Measurements from ENCODE around the gene CADM1. TPM values are rescaled to one million over a fixed set of nuclear protein-coding genes. Genes with fewer than 3 reads are reported as not detected.

Gene CADM1
- total and polyA plus RNA-seq, 5 donors from 2014 or later, result 3.6 to 11.3 (median 6.9) TPM

DNA sequence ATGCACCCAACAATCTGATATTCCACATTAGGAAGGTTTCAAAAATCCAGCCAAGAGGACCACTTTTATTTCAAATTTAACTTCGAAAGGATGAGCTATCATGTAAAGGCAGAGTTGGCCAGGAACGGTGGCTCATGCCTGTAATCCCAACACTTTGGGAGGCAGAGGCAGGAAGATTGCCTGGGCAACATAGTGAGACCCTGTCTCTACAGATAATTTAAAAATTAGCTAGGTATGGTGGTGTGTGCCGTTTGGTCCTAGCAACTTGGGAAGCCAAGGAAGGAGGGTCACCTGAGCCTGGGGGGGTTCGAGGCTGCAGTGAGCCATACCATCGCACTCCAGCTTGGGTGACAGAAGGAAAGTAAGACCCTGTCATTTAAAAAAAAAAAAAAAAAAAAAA lies 96.7 kb downstream of the CADM1 start:
- H3K9me3 Mint-ChIP-seq, result peaks cover 0 to 3% (median 0%) of the 10 kb centered on the region in 7 donors

DNA sequence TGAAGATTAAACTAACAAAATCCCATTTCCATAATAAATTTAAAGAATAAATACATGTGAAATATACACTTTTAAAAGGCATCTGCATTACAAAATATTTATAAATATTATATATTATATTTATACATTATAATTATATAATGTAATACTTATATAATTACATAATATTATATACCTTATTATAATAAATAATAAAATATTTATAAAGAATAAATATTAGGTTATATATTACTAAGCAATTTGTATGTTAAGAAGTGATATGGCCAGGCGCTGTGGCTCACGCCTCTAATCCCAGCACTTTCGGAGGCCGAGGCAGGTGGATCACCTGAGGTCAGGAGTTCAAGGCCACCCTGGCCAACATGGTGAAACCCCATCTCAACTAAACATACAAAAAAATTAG lies 97.8 kb downstream of the CADM1 start:
- H3K9me3 ChIP-seq (ENCODE audit: control insufficient read depth in 2 of 2, low read length in 2 of 2), result no peaks in the 10 kb centered on the region
- DNase-seq (no peak), ATAC-seq (ENCODE audit: low read depth in 2 of 2) (no peak)
- no peaks in the 10 kb centered on the region for H3K4me1 ChIP-seq (ENCODE audit: control insufficient read depth, insufficient read depth, low read length, poor library complexity, severe bottlenecking)
- no peak overlapping the region for H3K27ac ChIP-seq (ENCODE audit: insufficient read depth, low read length, poor library complexity, severe bottlenecking)
- Mint-ChIP-seq H3K9me3 (peaks cover 0 to 3% (median 0%) of the 10 kb centered on the region in 7 donors), H3K4me3 (no peak overlapping the region), H3K27ac (no peak overlapping the region), H3K36me3 (no peaks in the 10 kb centered on the region), H3K4me1 (peaks cover 0 to 6% (median 0%) of the 10 kb centered on the region in 4 donors), H3K27me3 (peaks cover 9% of the 10 kb centered on the region)
- no peaks in the 10 kb centered on the region for H3K27me3 ChIP-seq (ENCODE audit: control insufficient read depth, insufficient read depth, low read length)
- H3K36me3 ChIP-seq (ENCODE audit: control insufficient read depth, insufficient read depth, low read length), result no peaks in the 10 kb centered on the region
- H3K4me3 ChIP-seq (ENCODE audit: low read depth, low read length), result no peak overlapping the region

More for the DNA sequence above, 96.7 kb downstream of the CADM1 start:
- peaks cover 0 to 6% (median 0%) of the 10 kb centered on the region in 4 donors for H3K4me1 Mint-ChIP-seq
- H3K27ac Mint-ChIP-seq, result no peak overlapping the region
- no peaks in the 10 kb centered on the region for H3K36me3 Mint-ChIP-seq
- H3K4me1 ChIP-seq (ENCODE audit: control insufficient read depth, insufficient read depth, low read length, poor library complexity, severe bottlenecking), result no peaks in the 10 kb centered on the region
- H3K9me3 ChIP-seq (ENCODE audit: control insufficient read depth in 2 of 2, low read length in 2 of 2), result no peaks in the 10 kb centered on the region
- DNase-seq (no peak), ATAC-seq (ENCODE audit: low read depth in 2 of 2) (no peak)
- H3K27ac ChIP-seq (ENCODE audit: insufficient read depth, low read length, poor library complexity, severe bottlenecking), result no peak overlapping the region
- no peaks in the 10 kb centered on the region for H3K27me3 ChIP-seq (ENCODE audit: control insufficient read depth, insufficient read depth, low read length)
- no peaks in the 10 kb centered on the region for H3K36me3 ChIP-seq (ENCODE audit: control insufficient read depth, insufficient read depth, low read length)
- H3K27me3 Mint-ChIP-seq, result peaks cover 9% of the 10 kb centered on the region
- H3K4me3 ChIP-seq (ENCODE audit: low read depth, low read length), result no peak overlapping the region
- no peak overlapping the region for H3K4me3 Mint-ChIP-seq

DNA sequence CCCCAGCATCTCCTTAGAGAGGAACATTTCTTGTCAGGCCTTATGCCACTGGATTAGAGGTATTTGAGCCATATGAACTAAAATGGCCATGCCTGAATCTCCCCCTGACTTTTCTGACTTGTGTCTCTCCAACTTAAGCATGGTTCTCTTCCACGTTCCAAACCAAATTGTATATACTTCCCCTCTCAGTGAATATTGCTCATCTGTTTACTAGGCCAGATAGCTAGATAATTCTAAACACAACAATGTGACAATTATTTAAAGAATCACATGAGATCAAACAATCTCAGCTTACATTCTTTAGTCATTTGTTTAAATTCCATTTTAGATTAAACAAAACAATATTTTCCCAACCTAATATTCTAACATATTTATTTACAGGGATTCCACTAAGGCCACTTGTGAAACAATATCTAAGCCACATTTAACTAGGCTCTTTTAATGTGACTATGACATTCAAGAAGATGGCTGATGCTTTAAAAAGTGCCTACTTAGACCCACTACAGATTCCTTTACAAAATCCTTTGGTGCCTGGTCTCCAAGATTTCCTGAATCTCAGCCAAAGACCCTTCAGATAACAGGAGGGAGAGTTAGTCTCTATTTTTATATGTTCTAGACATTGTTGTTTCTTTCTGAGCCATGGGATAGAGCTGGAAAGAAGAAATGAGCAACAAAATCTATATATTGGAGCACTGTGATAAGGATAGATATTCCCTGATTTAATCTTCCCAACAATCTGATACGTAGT lies 105.7 kb downstream of the CADM1 start:
- H3K9me3 Mint-ChIP-seq, result peaks cover 0 to 5% (median 0%) of the 10 kb centered on the region in 7 donors
- Histone ChIP-seq H3K4me1 (ENCODE audit: control insufficient read depth, insufficient read depth, low read length, poor library complexity, severe bottlenecking) (no peaks in the 10 kb centered on the region), H3K27ac (ENCODE audit: insufficient read depth, low read length, poor library complexity, severe bottlenecking) (no peak overlapping the region), H3K4me3 (ENCODE audit: low read depth, low read length) (no peak overlapping the region), H3K9me3 (ENCODE audit: control insufficient read depth in 2 of 2, low read length in 2 of 2) (no peaks in the 10 kb centered on the region), H3K36me3 (ENCODE audit: control insufficient read depth, insufficient read depth, low read length) (no peaks in the 10 kb centered on the region), H3K27me3 (ENCODE audit: control insufficient read depth, insufficient read depth, low read length) (no peaks in the 10 kb centered on the region)
- H3K27me3 Mint-ChIP-seq, result peaks cover 9% of the 10 kb centered on the region
- no peak overlapping the region for H3K4me3 Mint-ChIP-seq
- no peaks in the 10 kb centered on the region for H3K36me3 Mint-ChIP-seq
- H3K27ac Mint-ChIP-seq, result no peak overlapping the region
- ATAC-seq (ENCODE audit: low read depth in 2 of 2), result no peak
- peaks cover 0 to 6% (median 0%) of the 10 kb centered on the region in 4 donors for H3K4me1 Mint-ChIP-seq
- no peak for DNase-seq

DNA sequence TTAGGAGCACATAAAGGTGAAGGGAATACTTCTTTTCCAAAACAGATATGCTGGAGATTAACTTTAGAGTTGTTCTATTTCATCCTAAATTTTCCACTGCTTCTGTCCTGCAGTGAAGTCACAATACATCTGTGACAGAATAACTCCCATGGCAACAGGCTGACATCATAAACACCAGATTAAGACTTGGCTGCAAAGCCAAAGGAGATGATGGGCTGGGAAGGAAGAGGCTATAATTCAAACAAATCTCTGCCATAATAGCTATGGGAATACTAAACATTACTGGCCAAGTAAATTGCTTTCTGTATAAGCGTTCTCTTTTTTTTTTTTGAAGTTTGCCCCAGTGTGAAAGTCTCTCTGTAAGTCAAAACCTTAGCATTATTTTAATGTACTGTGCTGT lies 107.7 kb downstream of the CADM1 start:
- Histone ChIP-seq H3K4me1 (ENCODE audit: control insufficient read depth, insufficient read depth, low read length, poor library complexity, severe bottlenecking) (no peaks in the 10 kb centered on the region), H3K4me3 (ENCODE audit: low read depth, low read length) (no peak overlapping the region), H3K36me3 (ENCODE audit: control insufficient read depth, insufficient read depth, low read length) (no peaks in the 10 kb centered on the region), H3K9me3 (ENCODE audit: control insufficient read depth in 2 of 2, low read length in 2 of 2) (no peaks in the 10 kb centered on the region), H3K27me3 (ENCODE audit: control insufficient read depth, insufficient read depth, low read length) (no peaks in the 10 kb centered on the region), H3K27ac (ENCODE audit: insufficient read depth, low read length, poor library complexity, severe bottlenecking) (no peak overlapping the region)
- Mint-ChIP-seq H3K9me3 (peaks cover 0 to 5% (median 0%) of the 10 kb centered on the region in 7 donors), H3K27me3 (peaks cover 9% of the 10 kb centered on the region), H3K4me3 (no peak overlapping the region), H3K36me3 (no peaks in the 10 kb centered on the region), H3K27ac (no peak overlapping the region), H3K4me1 (no peaks in the 10 kb centered on the region)
- no peak for DNase-seq
- no peak for ATAC-seq (ENCODE audit: low read depth in 2 of 2)

DNA sequence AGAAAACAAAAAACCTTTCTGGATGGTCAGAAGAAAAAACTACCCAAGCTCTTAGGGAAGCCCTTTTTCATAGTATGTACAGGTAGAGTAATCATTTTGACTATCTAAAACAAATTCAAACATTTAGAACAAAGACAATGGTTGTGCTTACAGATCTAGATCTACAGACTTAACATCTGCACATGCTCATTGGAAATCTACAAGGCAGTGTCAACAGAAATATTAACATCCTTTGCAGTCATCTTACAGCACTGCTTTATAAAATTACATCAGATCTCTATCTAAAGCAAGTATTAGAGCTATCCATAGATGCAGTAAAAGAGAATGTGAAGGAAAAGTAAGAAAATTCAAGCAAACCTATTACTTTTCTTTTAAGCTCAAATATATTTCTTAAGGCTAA lies 110.3 kb downstream of the CADM1 start:
- no peak for DNase-seq
- Histone ChIP-seq H3K4me3 (ENCODE audit: low read depth, low read length) (no peak overlapping the region), H3K27ac (ENCODE audit: insufficient read depth, low read length, poor library complexity, severe bottlenecking) (no peak overlapping the region), H3K36me3 (ENCODE audit: control insufficient read depth, insufficient read depth, low read length) (no peaks in the 10 kb centered on the region), H3K4me1 (ENCODE audit: control insufficient read depth, insufficient read depth, low read length, poor library complexity, severe bottlenecking) (no peaks in the 10 kb centered on the region), H3K27me3 (ENCODE audit: control insufficient read depth, insufficient read depth, low read length) (no peaks in the 10 kb centered on the region), H3K9me3 (ENCODE audit: control insufficient read depth in 2 of 2, low read length in 2 of 2) (no peaks in the 10 kb centered on the region)
- no peak overlapping the region for H3K27ac Mint-ChIP-seq
- no peak for ATAC-seq (ENCODE audit: low read depth in 2 of 2)
- H3K27me3 Mint-ChIP-seq, result peaks cover 16% of the 10 kb centered on the region
- H3K9me3 Mint-ChIP-seq, result peaks cover 0 to 5% (median 0%) of the 10 kb centered on the region in 7 donors
- no peaks in the 10 kb centered on the region for H3K4me1 Mint-ChIP-seq
- H3K4me3 Mint-ChIP-seq, result no peak overlapping the region
- no peaks in the 10 kb centered on the region for H3K36me3 Mint-ChIP-seq

DNA sequence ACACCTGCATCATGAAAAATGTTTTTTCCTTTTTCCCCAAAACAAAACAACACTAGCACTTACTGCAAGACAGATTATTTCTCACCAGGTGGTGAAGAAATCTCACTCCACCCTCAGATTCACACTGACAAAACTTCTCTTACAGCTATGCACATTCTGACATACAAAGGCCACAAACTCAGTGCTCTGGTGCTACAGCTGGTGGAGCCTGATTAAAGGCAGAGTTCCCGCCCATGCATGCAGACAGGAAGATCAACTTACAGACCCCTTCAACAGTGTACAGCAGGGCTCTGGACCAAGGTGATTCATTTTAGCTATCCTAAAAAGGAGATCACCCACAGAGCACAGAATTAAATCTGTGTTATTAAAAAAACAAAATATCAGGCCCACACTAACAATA lies 112.6 kb downstream of the CADM1 start:
- Mint-ChIP-seq H3K27me3 (peaks cover 19% of the 10 kb centered on the region), H3K9me3 (peaks cover 0 to 3% (median 0%) of the 10 kb centered on the region in 7 donors), H3K4me3 (no peak overlapping the region), H3K27ac (no peak overlapping the region), H3K36me3 (no peaks in the 10 kb centered on the region), H3K4me1 (no peaks in the 10 kb centered on the region)
- ATAC-seq (ENCODE audit: low read depth in 2 of 2) (no peak), DNase-seq (no peak)
- Histone ChIP-seq H3K9me3 (ENCODE audit: control insufficient read depth in 2 of 2, low read length in 2 of 2) (no peaks in the 10 kb centered on the region), H3K27ac (ENCODE audit: insufficient read depth, low read length, poor library complexity, severe bottlenecking) (no peak overlapping the region), H3K27me3 (ENCODE audit: control insufficient read depth, insufficient read depth, low read length) (peaks cover 2% of the 10 kb centered on the region), H3K4me1 (ENCODE audit: control insufficient read depth, insufficient read depth, low read length, poor library complexity, severe bottlenecking) (no peaks in the 10 kb centered on the region), H3K36me3 (ENCODE audit: control insufficient read depth, insufficient read depth, low read length) (no peaks in the 10 kb centered on the region), H3K4me3 (ENCODE audit: low read depth, low read length) (no peak overlapping the region)

DNA sequence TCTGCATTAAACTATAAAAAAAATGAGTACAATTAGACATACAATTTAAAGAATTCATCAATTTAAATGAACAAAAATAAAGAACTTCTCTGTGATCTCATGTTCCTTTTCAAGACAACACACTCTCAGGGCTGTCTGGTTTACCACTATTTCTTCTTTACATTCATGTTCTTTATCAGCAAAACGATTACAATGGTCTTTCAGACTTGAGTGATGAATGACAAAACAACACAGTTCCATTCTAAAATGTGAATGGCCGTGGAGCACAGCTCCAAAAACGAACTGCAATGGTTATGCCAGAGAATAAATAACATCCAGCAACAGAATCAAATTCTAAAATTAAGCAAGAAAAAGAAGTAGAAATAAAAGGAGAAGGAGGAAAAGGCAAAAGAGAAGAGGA lies 113.1 kb downstream of the CADM1 start:
- H3K4me3 ChIP-seq (ENCODE audit: low read depth, low read length), result no peak overlapping the region
- Mint-ChIP-seq H3K4me3 (no peak overlapping the region), H3K27me3 (peaks cover 19% of the 10 kb centered on the region), H3K4me1 (no peaks in the 10 kb centered on the region), H3K9me3 (peaks cover 0 to 3% (median 0%) of the 10 kb centered on the region in 7 donors), H3K27ac (no peak overlapping the region), H3K36me3 (no peaks in the 10 kb centered on the region)
- no peak for ATAC-seq (ENCODE audit: low read depth in 2 of 2)
- H3K4me1 ChIP-seq (ENCODE audit: control insufficient read depth, insufficient read depth, low read length, poor library complexity, severe bottlenecking), result no peaks in the 10 kb centered on the region
- peaks cover 2% of the 10 kb centered on the region for H3K27me3 ChIP-seq (ENCODE audit: control insufficient read depth, insufficient read depth, low read length)
- DNase-seq, result no peak
- no peaks in the 10 kb centered on the region for H3K9me3 ChIP-seq (ENCODE audit: control insufficient read depth in 2 of 2, low read length in 2 of 2)
- no peaks in the 10 kb centered on the region for H3K36me3 ChIP-seq (ENCODE audit: control insufficient read depth, insufficient read depth, low read length)
- H3K27ac ChIP-seq (ENCODE audit: insufficient read depth, low read length, poor library complexity, severe bottlenecking), result no peak overlapping the region

DNA sequence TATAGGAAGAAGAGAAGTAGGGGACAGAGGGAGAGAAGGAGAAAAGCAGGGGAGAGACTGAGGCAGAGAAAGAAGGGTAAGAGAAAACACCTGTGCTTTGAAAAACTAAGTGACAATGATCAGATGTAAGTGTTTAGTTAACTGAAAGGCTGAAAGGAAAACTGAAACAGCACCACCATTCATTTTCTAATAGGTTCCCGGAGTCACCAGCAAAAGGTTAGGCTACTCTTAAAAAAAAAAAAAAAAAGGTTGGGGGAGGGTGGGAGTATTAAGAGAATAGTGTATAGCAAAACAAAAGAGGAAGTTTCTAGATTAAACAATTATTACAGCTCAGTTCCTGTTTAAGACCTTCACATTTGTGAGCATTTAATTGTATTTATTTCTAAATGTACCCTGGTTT lies 113.8 kb downstream of the CADM1 start:
- no peak overlapping the region for H3K4me3 Mint-ChIP-seq
- H3K36me3 ChIP-seq (ENCODE audit: control insufficient read depth, insufficient read depth, low read length), result no peaks in the 10 kb centered on the region
- H3K36me3 Mint-ChIP-seq, result no peaks in the 10 kb centered on the region
- H3K27me3 Mint-ChIP-seq, result peaks cover 19% of the 10 kb centered on the region
- ATAC-seq (ENCODE audit: low read depth in 2 of 2), result no peak
- no peaks in the 10 kb centered on the region for H3K9me3 ChIP-seq (ENCODE audit: control insufficient read depth in 2 of 2, low read length in 2 of 2)
- no peak for DNase-seq
- H3K27ac Mint-ChIP-seq, result no peak overlapping the region
- no peaks in the 10 kb centered on the region for H3K4me1 ChIP-seq (ENCODE audit: control insufficient read depth, insufficient read depth, low read length, poor library complexity, severe bottlenecking)
- no peak overlapping the region for H3K4me3 ChIP-seq (ENCODE audit: low read depth, low read length)
- no peaks in the 10 kb centered on the region for H3K4me1 Mint-ChIP-seq
- peaks cover 0 to 3% (median 0%) of the 10 kb centered on the region in 7 donors for H3K9me3 Mint-ChIP-seq
- H3K27ac ChIP-seq (ENCODE audit: insufficient read depth, low read length, poor library complexity, severe bottlenecking), result no peak overlapping the region
- peaks cover 2% of the 10 kb centered on the region for H3K27me3 ChIP-seq (ENCODE audit: control insufficient read depth, insufficient read depth, low read length)

Measured in CD4-positive, CD25-positive, alpha-beta regulatory T cell (primary cell).